HEK293T (cell line): ENCODE results near the gene ULBP2.

ENCODE experiments used
- BHLHE40 ChIP-seq: fragments of 450-650 bp; IDR thresholded peaks from 2 replicates; pipeline ENCODE4 v1.6.1; 2016; ENCODE audit warnings: mild to moderate bottlenecking, moderate library complexity, borderline replicate concordance
- ELF4 ChIP-seq: fragments of 450-650 bp; IDR thresholded peaks from 2 replicates; pipeline ENCODE4 v1.6.1; 2017; ENCODE audit warnings: antibody characterized with exemption
- FOXA1 ChIP-seq: fragments of 450-650 bp; IDR thresholded peaks from 2 replicates; pipeline ENCODE4 v1.6.1; 2016; ENCODE audit warnings: mild to moderate bottlenecking
- FOXM1 ChIP-seq: fragments of 450-650 bp; IDR thresholded peaks from 2 replicates; pipeline ENCODE4 v1.6.1; 2017; ENCODE audit warnings: mild to moderate bottlenecking, borderline replicate concordance
- ZNF384 ChIP-seq: fragments of 450-650 bp; IDR thresholded peaks from 2 replicates; pipeline ENCODE4 v1.6.1; 2016

DNA sequence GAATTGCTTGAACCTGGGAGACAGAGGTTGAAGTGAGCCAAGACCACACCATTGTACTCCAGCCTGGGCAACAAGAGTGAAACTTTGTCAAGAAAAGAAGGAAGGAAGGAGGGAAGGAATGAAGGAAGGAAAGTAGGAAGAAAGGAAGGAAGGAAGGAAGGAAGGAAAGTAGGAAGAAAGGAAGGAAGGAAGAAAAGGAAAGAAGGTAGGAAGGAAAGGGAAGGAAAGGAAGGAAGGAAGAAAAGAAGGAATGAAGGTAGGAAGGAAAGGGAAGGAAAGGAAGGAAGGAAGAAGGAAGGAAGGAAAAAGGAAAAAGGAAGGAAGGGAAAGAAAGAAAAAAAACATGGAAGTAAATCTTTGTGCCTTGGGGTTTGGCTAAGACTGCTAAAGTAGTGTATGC, 33.6 kb downstream of the ULBP2 start:
- TF ChIP-seq FOXA1, result no peak
- TF ChIP-seq FOXM1, result no peak
- no peak for TF ChIP-seq ZNF384
- no peak for TF ChIP-seq BHLHE40
- no peak for TF ChIP-seq ELF4
